HepG2 (cell line): ENCODE data around the gene IPPK. TPM values are rescaled to one million over a fixed set of nuclear protein-coding genes. Genes with fewer than 3 reads are reported as not detected.

Experiments
- ATAC-seq: fragments of 200-7000 bp; cut with Tn5 transposase; 3 replicates; pipeline ENCODE4 v1.9.1; 2020; ENCODE audit warnings: mild to moderate bottlenecking, moderate library complexity
- BruUV-seq: library from RNA; stranded (reverse); fragments of 400-500 nt; replicated peaks from 2 replicates; lab custom pipeline; 2021; lab: Mats Ljungman, UMichigan
- CTCF ChIA-PET: fragments of 300-600 bp; formaldehyde crosslinking; extraction: SDS; loops from one replicate; lab custom pipeline; 2021; ENCODE audit warnings: low total read pairs, inconsistent platforms, low intra/inter-chr PET ratio; lab: Yijun Ruan, JAX
- POLR2A ChIA-PET: fragments of 350-600 bp; sonication (Branson Sonifier 250); formaldehyde crosslinking; loops from one replicate; lab custom pipeline; 2020; ENCODE audit warnings: antibody characterized with exemption, inconsistent platforms; lab: Yijun Ruan, JAX
- DNase-seq: peaks from one replicate; pipeline ENCODE4 v3.0.0-alpha.2; 2015; ENCODE audit warnings: low spot score
- FAIRE-seq: peaks from 3 replicates; lab custom pipeline; 2011; peaks lifted over from hg19 to GRCh38; lab: Jason Lieb, UNC
- H2AFZ ChIP-seq: one replicate; pipeline ENCODE4 v1.6.1; 2011; ENCODE audit warnings: low read length, inconsistent platforms
- H3K27ac ChIP-seq: fragments of 300-600 bp; 3 replicates; pipeline ENCODE4 v1.8.0; 2011; ENCODE audit warnings: mixed run types, mild to moderate bottlenecking, mixed read lengths, low read length, inconsistent platforms; ENCODE audit not compliant: insufficient read depth; ENCODE audit errors: extremely low read length
- H3K27me3 ChIP-seq, 2 experiments: fragments of 200-600 bp in 1 of 2; 2 replicates in 1 of 2; 3 replicates in 1 of 2; pipeline versions ENCODE4 v1.6.0 to v1.8.0; 2011; ENCODE audit warnings: low read length in 2 of 2, mild to moderate bottlenecking in 2 of 2, moderate library complexity in 2 of 2, inconsistent platforms in 1 of 2; ENCODE audit not compliant: insufficient read depth in 2 of 2, control insufficient read depth in 1 of 2
- H3K36me3 ChIP-seq, 2 experiments: fragments of 200-600 bp in 1 of 2; replicated peaks in 1 of 2; 2 replicates in 1 of 2; 3 replicates in 1 of 2; pipeline versions ENCODE4 v1.5.1 to v1.8.0; 2011; ENCODE audit warnings: low read length in 2 of 2, inconsistent platforms in 1 of 2; ENCODE audit not compliant: insufficient read depth in 2 of 2, control insufficient read depth in 1 of 2
- H3K4me1 ChIP-seq: 2 replicates; pipeline ENCODE4 v1.5.1; 2012; ENCODE audit warnings: low read length, inconsistent platforms; ENCODE audit not compliant: insufficient read depth
- H3K4me2 ChIP-seq: 2 replicates; pipeline ENCODE4 v1.6.0; 2011; ENCODE audit warnings: low read depth, low read length, inconsistent platforms
- H3K4me3 ChIP-seq, 3 experiments: fragments of 200-600 bp in 1 of 3; sonication (generic), shearing (Covaris generic) in 1 of 3; replicated peaks in 1 of 3; 2 replicates each; pipeline ENCODE4 v1.5.1; 2011 to 2016; ENCODE audit warnings: low read length in 3 of 3, inconsistent platforms in 2 of 3, low read depth in 2 of 3, mild to moderate bottlenecking in 2 of 3, control low read depth in 1 of 3, mixed read lengths in 1 of 3; ENCODE audit not compliant: insufficient read depth in 1 of 3
- H3K79me2 ChIP-seq: one replicate; pipeline ENCODE4 v1.6.1; 2011; ENCODE audit warnings: low read length, inconsistent platforms; ENCODE audit not compliant: insufficient read depth
- H3K9ac ChIP-seq: 2 replicates; pipeline ENCODE4 v1.6.0; 2011; ENCODE audit warnings: mild to moderate bottlenecking, low read depth, low read length, inconsistent platforms; ENCODE audit not compliant: insufficient read depth
- H3K9me3 ChIP-seq: 2 replicates; pipeline ENCODE4 v1.5.1; 2012; ENCODE audit warnings: mild to moderate bottlenecking, low read length
- H4K20me1 ChIP-seq: 2 replicates; pipeline ENCODE4 v1.6.0; 2011; ENCODE audit warnings: inconsistent platforms, mild to moderate bottlenecking, low read length, moderate library complexity; ENCODE audit not compliant: insufficient read depth
- CEBPG ChIP-seq: IDR thresholded peaks from 2 replicates; pipeline ENCODE4 v1.6.1; 2016
- FOXK2 ChIP-seq: fragments of 450-650 bp; IDR thresholded peaks from 2 replicates; pipeline ENCODE4 v1.6.1; 2016
- POGZ ChIP-seq: sonication (generic); formaldehyde crosslinking; IDR thresholded peaks from 2 replicates; pipeline ENCODE4 v1.4.0; 2020; ENCODE audit warnings: mild to moderate bottlenecking, missing genetic modification reagents
- SPEN ChIP-seq: sonication (generic); formaldehyde crosslinking; IDR thresholded peaks from 2 replicates; pipeline ENCODE4 v1.5.1; 2020; ENCODE audit warnings: low read depth, mild to moderate bottlenecking, missing genetic modification reagents
- TAF1 ChIP-seq: sonication (generic); formaldehyde crosslinking; IDR thresholded peaks from 2 replicates; pipeline ENCODE4 v1.4.0; 2020; ENCODE audit warnings: missing genetic modification reagents
- ZNF224 ChIP-seq: sonication (generic); formaldehyde crosslinking; IDR thresholded peaks from 2 replicates; pipeline ENCODE4 v1.5.0; 2020; ENCODE audit warnings: mild to moderate bottlenecking, missing genetic modification reagents
- ZNF772 ChIP-seq: sonication (generic); formaldehyde crosslinking; IDR thresholded peaks from 2 replicates; pipeline ENCODE4 v1.5.0; 2020; ENCODE audit warnings: mild to moderate bottlenecking, missing genetic modification reagents
- ZSCAN22 ChIP-seq: sonication (generic); formaldehyde crosslinking; IDR thresholded peaks from 2 replicates; pipeline ENCODE4 v1.4.0; 2020; ENCODE audit warnings: mild to moderate bottlenecking, missing genetic modification reagents
- WGBS: methylation state at CpG from one replicate; pipeline ENCODE4 v1.1.6; 2017; ENCODE audit warnings: low lambda C conversion rate; 5-methylcytosine and 5-hydroxymethylcytosine counted together
- in situ Hi-C: cut with HindIII; loops from 2 replicates; pipeline ENCODE4 v1.10.0; 2017; ENCODE audit warnings: low pct_unique_long_range_greater_than_20kb; ENCODE audit not compliant: extremely low pct_ligation_motif_present
- intact Hi-C: fragments of 100-400 bp; cut with micrococcal nuclease; formaldehyde crosslinking; loops from one replicate; pipeline ENCODE4 v1.10.0; 2022; ENCODE audit not compliant: unreplicated experiment
- polyA plus RNA-seq, 8 experiments: library from polyadenylated mRNA; depleted of rRNA in 3 of 8; stranded (reverse) in 7 of 8; unstranded in 1 of 8; fragments of >200 nt; fragmentation: Illumina TruSeq in 4 of 8; extraction: Trizol in 4 of 8; gene quantifications; 2 replicates each; pipeline versions ENCODE4 v1.2.1 to v1.2.3, GENCODE V29; 2011 to 2016; ENCODE audit warnings: low read depth in 4 of 8, missing spikeins in 1 of 8, mixed read lengths in 1 of 8; ENCODE audit not compliant: insufficient read depth in 1 of 8
- total RNA-seq, 5 experiments: library from RNA; depleted of rRNA; stranded (reverse); fragments of >200 nt; fragmentation: Illumina TruSeq; extraction: Trizol; gene quantifications; 2 replicates each; pipeline ENCODE4 v1.2.3, GENCODE V29; 2016; ENCODE audit warnings: low read depth in 1 of 5
- TF ChIP-seq, protein P1 (sequence below): sonication (generic); formaldehyde crosslinking; IDR thresholded peaks from 2 replicates; pipeline ENCODE4 v1.4.0; 2020; ENCODE audit warnings: missing genetic modification reagents, borderline replicate concordance
- TF ChIP-seq, protein P2 (sequence below): sonication (generic); formaldehyde crosslinking; IDR thresholded peaks from 2 replicates; pipeline ENCODE4 v1.8.0; 2022; ENCODE audit warnings: missing genetic modification reagents, mild to moderate bottlenecking, inconsistent platforms, borderline replicate concordance
- TF ChIP-seq, protein P3 (sequence below): sonication (generic); formaldehyde crosslinking; IDR thresholded peaks from 2 replicates; pipeline ENCODE4 v1.5.0; 2020; ENCODE audit warnings: mild to moderate bottlenecking, missing genetic modification reagents

Gene IPPK
- total and polyA plus RNA-seq, 2 of the 13 experiments (the other 11 are each of a cell fraction or from before 2014, with no cell fraction given): 9.9 to 14.1 TPM

DNA sequence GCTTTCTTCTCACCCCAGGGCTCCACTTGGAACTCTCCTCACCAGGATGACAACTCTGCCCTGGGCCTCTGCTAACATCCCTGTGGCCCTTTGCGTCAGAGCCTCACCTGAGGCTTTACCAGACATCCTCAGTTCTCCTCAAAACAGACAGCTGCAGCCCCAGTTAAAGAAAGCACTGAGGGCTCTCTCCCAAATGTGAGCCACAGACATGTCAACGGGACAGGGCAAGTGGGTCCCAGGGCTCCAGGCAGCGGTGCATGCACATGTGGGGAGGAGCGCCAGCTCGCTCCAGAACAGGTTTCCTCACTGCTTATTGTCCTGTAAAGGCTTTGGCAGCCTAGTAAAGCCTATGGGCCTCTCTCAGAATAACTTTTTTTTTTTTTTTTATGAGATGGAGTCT, 37.3 kb downstream of the IPPK start:
- Histone ChIP-seq H3K36me3 (peaks cover 14 to 52% of the 10 kb centered on the region in 2 experiments; a peak in 4 of 5 replicates), H3K4me1 (no peaks in the 10 kb centered on the region), H3K9ac (no peak overlapping the region), H3K4me2 (no peak overlapping the region), H3K4me3 (no peak overlapping the region), H4K20me1 (no peaks in the 10 kb centered on the region), H3K9me3 (no peaks in the 10 kb centered on the region), H3K79me2 (no peaks in the 10 kb centered on the region), H3K27me3 (no peaks in the 10 kb centered on the region), H2AFZ (no peak overlapping the region), H3K27ac (no peak overlapping the region)
- no TSS peak for BruUV-seq
- DNase-seq: no peak
- ChIA-PET POLR2A (no interaction called here), CTCF (no interaction called here)
- intact Hi-C loops (no loop called here), in situ Hi-C loops (loop anchor here (5.0 to 10.0 kb wide), 3 partner anchors 130 to 498 kb away; partner anchors contain the start of genes CENPP and NOL8)
- no peak for FAIRE-seq
- no peak for TF ChIP-seq TAF1 (CRISPR knock-in tag)
- TF ChIP-seq ZSCAN22 (CRISPR knock-in tag): no peak
- no peak for TF ChIP-seq ZNF772
- no peak for TF ChIP-seq ZNF224 (CRISPR knock-in tag)
- no peak for TF ChIP-seq CEBPG
- TF ChIP-seq, protein P1, sequence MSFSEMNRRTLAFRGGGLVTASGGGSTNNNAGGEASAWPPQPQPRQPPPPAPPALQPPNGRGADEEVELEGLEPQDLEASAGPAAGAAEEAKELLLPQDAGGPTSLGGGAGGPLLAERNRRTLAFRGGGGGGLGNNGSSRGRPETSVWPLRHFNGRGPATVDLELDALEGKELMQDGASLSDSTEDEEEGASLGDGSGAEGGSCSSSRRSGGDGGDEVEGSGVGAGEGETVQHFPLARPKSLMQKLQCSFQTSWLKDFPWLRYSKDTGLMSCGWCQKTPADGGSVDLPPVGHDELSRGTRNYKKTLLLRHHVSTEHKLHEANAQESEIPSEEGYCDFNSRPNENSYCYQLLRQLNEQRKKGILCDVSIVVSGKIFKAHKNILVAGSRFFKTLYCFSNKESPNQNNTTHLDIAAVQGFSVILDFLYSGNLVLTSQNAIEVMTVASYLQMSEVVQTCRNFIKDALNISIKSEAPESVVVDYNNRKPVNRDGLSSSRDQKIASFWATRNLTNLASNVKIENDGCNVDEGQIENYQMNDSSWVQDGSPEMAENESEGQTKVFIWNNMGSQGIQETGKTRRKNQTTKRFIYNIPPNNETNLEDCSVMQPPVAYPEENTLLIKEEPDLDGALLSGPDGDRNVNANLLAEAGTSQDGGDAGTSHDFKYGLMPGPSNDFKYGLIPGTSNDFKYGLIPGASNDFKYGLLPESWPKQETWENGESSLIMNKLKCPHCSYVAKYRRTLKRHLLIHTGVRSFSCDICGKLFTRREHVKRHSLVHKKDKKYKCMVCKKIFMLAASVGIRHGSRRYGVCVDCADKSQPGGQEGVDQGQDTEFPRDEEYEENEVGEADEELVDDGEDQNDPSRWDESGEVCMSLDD: no peak
- TF ChIP-seq SPEN (CRISPR knock-in tag): no peak
- no peak for TF ChIP-seq POGZ (CRISPR knock-in tag)
- TF ChIP-seq FOXK2: no peak
- TF ChIP-seq, protein P2, sequence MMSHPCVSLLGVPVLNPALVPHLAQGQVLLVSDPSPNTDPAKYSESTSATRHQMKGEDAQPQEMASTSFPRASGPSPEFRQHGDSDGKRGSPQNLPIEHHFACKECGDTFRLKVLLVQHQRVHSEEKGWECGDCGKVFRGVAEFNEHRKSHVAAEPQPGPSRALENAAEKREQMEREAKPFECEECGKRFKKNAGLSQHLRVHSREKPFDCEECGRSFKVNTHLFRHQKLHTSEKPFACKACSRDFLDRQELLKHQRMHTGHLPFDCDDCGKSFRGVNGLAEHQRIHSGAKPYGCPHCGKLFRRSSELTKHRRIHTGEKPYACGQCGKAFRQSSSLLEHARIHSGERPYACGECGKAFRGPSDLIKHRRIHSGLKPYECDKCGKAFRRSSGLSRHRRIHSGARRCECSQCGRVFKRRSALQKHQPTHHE (CRISPR knock-in tag): no peak
- TF ChIP-seq, protein P3, sequence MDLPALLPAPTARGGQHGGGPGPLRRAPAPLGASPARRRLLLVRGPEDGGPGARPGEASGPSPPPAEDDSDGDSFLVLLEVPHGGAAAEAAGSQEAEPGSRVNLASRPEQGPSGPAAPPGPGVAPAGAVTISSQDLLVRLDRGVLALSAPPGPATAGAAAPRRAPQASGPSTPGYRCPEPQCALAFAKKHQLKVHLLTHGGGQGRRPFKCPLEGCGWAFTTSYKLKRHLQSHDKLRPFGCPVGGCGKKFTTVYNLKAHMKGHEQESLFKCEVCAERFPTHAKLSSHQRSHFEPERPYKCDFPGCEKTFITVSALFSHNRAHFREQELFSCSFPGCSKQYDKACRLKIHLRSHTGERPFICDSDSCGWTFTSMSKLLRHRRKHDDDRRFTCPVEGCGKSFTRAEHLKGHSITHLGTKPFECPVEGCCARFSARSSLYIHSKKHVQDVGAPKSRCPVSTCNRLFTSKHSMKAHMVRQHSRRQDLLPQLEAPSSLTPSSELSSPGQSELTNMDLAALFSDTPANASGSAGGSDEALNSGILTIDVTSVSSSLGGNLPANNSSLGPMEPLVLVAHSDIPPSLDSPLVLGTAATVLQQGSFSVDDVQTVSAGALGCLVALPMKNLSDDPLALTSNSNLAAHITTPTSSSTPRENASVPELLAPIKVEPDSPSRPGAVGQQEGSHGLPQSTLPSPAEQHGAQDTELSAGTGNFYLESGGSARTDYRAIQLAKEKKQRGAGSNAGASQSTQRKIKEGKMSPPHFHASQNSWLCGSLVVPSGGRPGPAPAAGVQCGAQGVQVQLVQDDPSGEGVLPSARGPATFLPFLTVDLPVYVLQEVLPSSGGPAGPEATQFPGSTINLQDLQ (CRISPR knock-in tag): no peak
- WGBS: 95% methylated on average over 4 of the region's 5 CpGs
- ATAC-seq: no peak
